ENCODE measurements around the gene CANT1. TPM values are rescaled to one million over a fixed set of nuclear protein-coding genes. Genes with fewer than 3 reads are reported as not detected.

Gene CANT1
- total and polyA plus RNA-seq, 7 donors = 10.2 to 34.3 (median 22.5) TPM

- no peaks in the 10 kb centered on the region for H3K9me3 ChIP-seq
- no peak for TF ChIP-seq CTCF (IDR thresholded peaks at IDR 0.05)
- H3K27ac ChIP-seq = no peak overlapping the region
- H3K4me1 ChIP-seq = peaks cover 5% of the 10 kb centered on the region
- DNase-seq = no peak
- H3K4me3 ChIP-seq = no peak overlapping the region
- WGBS, 3 donors = 91 to 94% (median 92%) methylated on average over 11 of the region's 11 CpGs
- ATAC-seq = no peak
- no peaks in the 10 kb centered on the region for H3K36me3 ChIP-seq (ENCODE audit: insufficient read depth in 1 of 2, low read depth in 1 of 2)
- intact Hi-C loops (cut with DNase I) = no loop called here
- peaks cover 0 to 22% (median 5%) of the 10 kb centered on the region in 3 donors for H3K27me3 ChIP-seq (ENCODE audit: insufficient read depth in 3 of 3, low read length in 2 of 3)
These were observed 34.9 kb upstream of the CANT1 start for GRCh38 chr17:79044462-79044861.

- H3K27ac ChIP-seq = no peak overlapping the region
- H3K27me3 ChIP-seq (ENCODE audit: insufficient read depth in 3 of 3, low read length in 2 of 3) = peaks cover 0 to 22% (median 5%) of the 10 kb centered on the region in 3 donors
- TF ChIP-seq CTCF (IDR thresholded peaks at IDR 0.05) = no peak
- ATAC-seq = no peak
- peaks cover 5% of the 10 kb centered on the region for H3K4me1 ChIP-seq
- 69 to 79% (median 79%) methylated on average over 12 of the region's 12 CpGs for WGBS, 3 donors
- no peak overlapping the region for H3K4me3 ChIP-seq
- no peaks in the 10 kb centered on the region for H3K9me3 ChIP-seq
- intact Hi-C loops (cut with DNase I) = loop anchor here (2.0 kb wide), 2 partner anchors 23 to 57 kb away; no protein-coding TSS in a partner anchor
- DNase-seq = no peak
- H3K36me3 ChIP-seq (ENCODE audit: insufficient read depth in 1 of 2, low read depth in 1 of 2) = no peaks in the 10 kb centered on the region
These were observed 34.4 kb upstream of the CANT1 start for GRCh38 chr17:79043931-79044320.

GRCh38 chr17:79043191-79043930 lies 33.8 kb upstream of the CANT1 start:
- intact Hi-C loops (cut with DNase I) = loop anchor here (2.0 kb wide), 2 partner anchors 23 to 57 kb away; no protein-coding TSS in a partner anchor
- 90 to 92% (median 90%) methylated on average over 10 of the region's 10 CpGs for WGBS, 3 donors
- no peaks in the 10 kb centered on the region for H3K9me3 ChIP-seq
- DNase-seq = no peak
- H3K4me1 ChIP-seq = peaks cover 5% of the 10 kb centered on the region
- no peaks in the 10 kb centered on the region for H3K36me3 ChIP-seq (ENCODE audit: insufficient read depth in 1 of 2, low read depth in 1 of 2)
- H3K27me3 ChIP-seq (ENCODE audit: insufficient read depth in 3 of 3, low read length in 2 of 3) = peaks cover 0 to 16% (median 2%) of the 10 kb centered on the region in 3 donors
- H3K4me3 ChIP-seq = no peak overlapping the region
- no peak for ATAC-seq
- H3K27ac ChIP-seq = no peak overlapping the region
- no peak for TF ChIP-seq CTCF (IDR thresholded peaks at IDR 0.05)

GRCh38 chr17:79042421-79043190 lies 33.0 kb upstream of the CANT1 start:
- intact Hi-C loops (cut with DNase I) = loop anchor here (2.0 kb wide), 2 partner anchors 22 to 56 kb away; no protein-coding TSS in a partner anchor
- no peaks in the 10 kb centered on the region for H3K9me3 ChIP-seq
- DNase-seq (peak; percentile 74 to 86), ATAC-seq (peak; percentile 49 to 77 (median 62))
- peaks cover 0 to 11% (median 2%) of the 10 kb centered on the region in 3 donors for H3K27me3 ChIP-seq (ENCODE audit: insufficient read depth in 3 of 3, low read length in 2 of 3)
- no peak overlapping the region for H3K27ac ChIP-seq
- H3K36me3 ChIP-seq (ENCODE audit: insufficient read depth in 1 of 2, low read depth in 1 of 2) = no peaks in the 10 kb centered on the region
- peak; percentile 77 for TF ChIP-seq CTCF (IDR thresholded peaks at IDR 0.05)
- no peak overlapping the region for H3K4me3 ChIP-seq
- peaks cover 5% of the 10 kb centered on the region for H3K4me1 ChIP-seq
- WGBS, 3 donors = 66 to 67% (median 66%) methylated on average over 13 of the region's 13 CpGs

Data from psoas muscle (tissue), 8 donors.